Measurements from ENCODE around the gene CDK15. TPM values are rescaled to one million over a fixed set of nuclear protein-coding genes. Genes with fewer than 3 reads are reported as not detected.

CDK15 gene
- polyA plus RNA-seq, 1 experiment: 18.6 TPM

DNA sequence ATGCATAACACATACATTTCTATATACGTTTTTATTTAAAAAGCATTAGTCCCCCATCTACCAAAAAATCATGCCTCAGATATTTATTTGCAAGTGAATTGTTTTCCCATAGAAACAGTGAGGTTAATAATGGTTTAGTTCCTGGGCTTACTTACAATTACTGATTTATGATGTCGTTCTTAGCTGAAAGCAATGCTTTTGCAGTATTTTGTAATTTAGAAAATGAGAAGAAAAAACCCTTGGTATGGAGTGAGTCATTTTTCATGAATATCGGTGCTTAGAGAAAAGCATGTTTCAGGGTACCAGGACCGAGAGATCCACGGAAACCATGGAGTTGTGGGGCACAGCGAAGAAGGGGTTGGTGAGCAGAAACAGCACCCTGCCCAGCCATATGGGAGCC lies 12.0 kb upstream of the CDK15 start:
- ChIA-PET POLR2A (interaction anchor here (1.2 kb wide), 1 partner anchor 241 kb away, joined by 3 read pairs; no protein-coding TSS in a partner anchor), CTCF (interaction anchor here (2.6 to 2.8 kb wide), 2 partner anchors 66 to 385 kb away, joined by 14 to 16 read pairs; no protein-coding TSS in a partner anchor)
- Histone ChIP-seq H3K4me3 (ENCODE audit: low read depth, low read length) (no peak overlapping the region), H3K27ac (ENCODE audit: low read depth, low read length) (no peak overlapping the region), H3K9me3 (ENCODE audit: control insufficient read depth, insufficient read depth, low read length) (no peaks in the 10 kb centered on the region; the same call in 1 of the 2 replicates), H3K27me3 (ENCODE audit: control insufficient read depth, insufficient read depth, low read length) (no peaks in the 10 kb centered on the region)
- DNase-seq (ENCODE audit: low read depth, low spot score): no peak
- TF ChIP-seq, protein P1, sequence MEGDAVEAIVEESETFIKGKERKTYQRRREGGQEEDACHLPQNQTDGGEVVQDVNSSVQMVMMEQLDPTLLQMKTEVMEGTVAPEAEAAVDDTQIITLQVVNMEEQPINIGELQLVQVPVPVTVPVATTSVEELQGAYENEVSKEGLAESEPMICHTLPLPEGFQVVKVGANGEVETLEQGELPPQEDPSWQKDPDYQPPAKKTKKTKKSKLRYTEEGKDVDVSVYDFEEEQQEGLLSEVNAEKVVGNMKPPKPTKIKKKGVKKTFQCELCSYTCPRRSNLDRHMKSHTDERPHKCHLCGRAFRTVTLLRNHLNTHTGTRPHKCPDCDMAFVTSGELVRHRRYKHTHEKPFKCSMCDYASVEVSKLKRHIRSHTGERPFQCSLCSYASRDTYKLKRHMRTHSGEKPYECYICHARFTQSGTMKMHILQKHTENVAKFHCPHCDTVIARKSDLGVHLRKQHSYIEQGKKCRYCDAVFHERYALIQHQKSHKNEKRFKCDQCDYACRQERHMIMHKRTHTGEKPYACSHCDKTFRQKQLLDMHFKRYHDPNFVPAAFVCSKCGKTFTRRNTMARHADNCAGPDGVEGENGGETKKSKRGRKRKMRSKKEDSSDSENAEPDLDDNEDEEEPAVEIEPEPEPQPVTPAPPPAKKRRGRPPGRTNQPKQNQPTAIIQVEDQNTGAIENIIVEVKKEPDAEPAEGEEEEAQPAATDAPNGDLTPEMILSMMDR (IDR thresholded peaks at IDR 0.05; ENCODE audit: low read depth, low read length): no peak

DNA sequence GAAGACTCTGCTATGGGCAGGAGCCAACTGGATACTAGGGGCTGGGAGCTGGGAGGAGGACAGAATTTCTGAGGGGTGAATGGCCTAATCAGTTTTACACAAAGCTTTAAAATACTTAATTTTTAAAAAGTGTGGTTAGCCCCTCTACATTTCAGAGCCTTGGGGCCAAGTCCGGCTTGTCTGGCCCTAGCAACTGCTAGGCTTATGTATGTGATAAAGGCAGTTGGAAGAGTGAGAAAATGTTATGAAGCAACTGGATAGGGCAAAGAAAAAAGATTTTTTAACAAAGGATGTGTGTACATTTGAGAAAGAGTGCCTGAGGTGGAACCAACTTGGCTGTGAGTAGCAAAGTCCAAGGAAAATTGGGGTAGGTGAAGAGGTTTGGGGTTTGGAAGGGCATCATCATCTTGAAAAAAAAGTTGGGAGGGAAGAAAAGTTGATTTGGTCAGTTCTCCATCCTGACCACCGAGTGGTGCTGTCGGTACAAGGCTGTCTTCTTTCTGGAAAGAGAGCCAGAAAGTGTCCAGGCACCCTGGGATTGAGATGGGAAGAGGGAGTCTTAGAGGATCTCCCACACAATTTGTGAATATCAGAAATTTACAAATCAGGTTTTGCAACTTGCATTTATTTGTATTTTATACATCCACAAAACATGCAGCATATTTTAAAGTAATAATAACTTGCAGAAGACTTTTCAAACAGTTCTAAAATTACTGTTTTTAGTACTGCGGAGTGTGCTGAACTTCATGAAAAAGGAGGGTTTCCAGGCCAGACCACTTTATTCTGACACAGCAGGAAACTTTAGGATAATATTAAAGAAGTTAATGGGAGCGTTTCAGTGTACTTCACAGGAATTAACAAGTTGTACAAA lies 10.5 kb upstream of the CDK15 start:
- ChIA-PET CTCF (interaction anchor here (0.7 to 2.8 kb wide), 15 partner anchors 8 to 477 kb away, joined by 3 to 16 read pairs (median 3); partner anchors contain the start of gene ALS2), POLR2A (interaction anchor here (1.7 kb wide), 1 partner anchor 15 kb away, joined by 5 read pairs; the partner anchor contains the start of gene ALS2)
- H3K27me3 ChIP-seq (ENCODE audit: control insufficient read depth, insufficient read depth, low read length): no peaks in the 10 kb centered on the region
- no peak for DNase-seq (ENCODE audit: low read depth, low spot score)
- no peak overlapping the region for H3K27ac ChIP-seq (ENCODE audit: low read depth, low read length)
- no peaks in the 10 kb centered on the region; the same call in 1 of the 2 replicates for H3K9me3 ChIP-seq (ENCODE audit: control insufficient read depth, insufficient read depth, low read length)
- H3K4me3 ChIP-seq (ENCODE audit: low read depth, low read length): no peak overlapping the region
- TF ChIP-seq, protein P1 (IDR thresholded peaks at IDR 0.05; ENCODE audit: low read depth, low read length): peak; percentile 88

DNA sequence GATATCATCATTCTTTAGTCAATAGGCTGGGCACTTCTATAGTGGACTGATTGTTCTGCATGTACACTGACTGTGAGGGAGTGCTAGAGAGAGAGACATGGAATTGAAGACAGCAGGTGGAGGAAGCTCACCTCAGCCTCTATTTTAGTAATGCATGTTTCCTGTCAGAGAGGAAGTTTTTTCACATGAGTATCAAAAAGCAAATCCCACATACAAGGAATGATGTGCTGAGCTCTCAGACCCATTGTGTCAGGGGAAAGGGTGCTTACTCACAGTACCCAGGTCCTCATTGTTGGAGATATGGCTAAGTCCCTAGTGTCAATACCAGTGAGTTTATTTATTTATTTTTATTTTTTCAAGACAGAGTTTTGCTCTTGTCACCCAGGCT lies 9.9 kb upstream of the CDK15 start:
- TF ChIP-seq, protein P1 (IDR thresholded peaks at IDR 0.05; ENCODE audit: low read depth, low read length): no peak
- no peak for DNase-seq (ENCODE audit: low read depth, low spot score)
- H3K27ac ChIP-seq (ENCODE audit: low read depth, low read length): no peak overlapping the region
- H3K27me3 ChIP-seq (ENCODE audit: control insufficient read depth, insufficient read depth, low read length): no peaks in the 10 kb centered on the region
- no peaks in the 10 kb centered on the region; the same call in 1 of the 2 replicates for H3K9me3 ChIP-seq (ENCODE audit: control insufficient read depth, insufficient read depth, low read length)
- POLR2A ChIA-PET: interaction anchor here (0.6 to 1.7 kb wide), 2 partner anchors 16 to 418 kb away, joined by 5 to 6 read pairs; partner anchors contain the start of gene ALS2
- no peak overlapping the region for H3K4me3 ChIP-seq (ENCODE audit: low read depth, low read length)
- CTCF ChIA-PET: interaction anchor here (0.6 to 2.6 kb wide), 7 partner anchors 16 to 476 kb away, joined by 3 to 16 read pairs (median 4); partner anchors contain the start of gene ALS2

DNA sequence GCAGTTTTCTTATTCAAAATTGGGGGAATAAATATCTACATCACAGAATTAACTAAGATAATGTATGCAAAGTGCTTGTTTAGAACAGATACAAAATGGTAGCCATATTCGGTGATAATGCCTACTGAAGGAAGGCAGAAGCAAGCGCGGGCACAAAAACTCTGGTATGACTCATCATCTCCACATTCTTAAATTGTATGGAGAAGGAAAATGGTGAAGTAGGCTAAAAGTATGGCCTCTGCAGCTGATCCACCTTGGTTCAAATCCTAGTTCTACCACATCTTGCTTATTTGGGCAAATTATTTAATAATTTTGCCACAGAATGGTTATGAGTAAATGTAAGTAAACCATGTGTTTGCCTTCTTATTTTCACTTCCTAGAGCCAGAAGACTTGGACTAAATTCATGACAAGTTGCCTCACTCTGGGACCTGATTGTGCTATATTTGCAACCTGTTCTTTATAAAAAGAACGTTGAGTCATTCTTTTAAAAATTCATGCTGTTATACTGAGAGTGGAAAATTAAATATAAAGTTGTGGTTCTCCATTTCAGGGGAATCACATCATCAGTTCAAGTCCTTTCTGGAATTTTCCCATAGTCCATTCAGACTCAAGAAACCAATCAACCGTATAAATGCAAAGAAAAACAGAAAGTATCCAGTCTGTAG lies 9.0 kb upstream of the CDK15 start:
- TF ChIP-seq, protein P1 (IDR thresholded peaks at IDR 0.05; ENCODE audit: low read depth, low read length): no peak
- no peak for DNase-seq (ENCODE audit: low read depth, low spot score)
- ChIA-PET CTCF (interaction anchor here (0.6 to 1.6 kb wide), 7 partner anchors 10 to 444 kb away, joined by 3 to 7 read pairs (median 3); no protein-coding TSS in a partner anchor), POLR2A (interaction anchor here (0.8 to 1.7 kb wide), 7 partner anchors 9 to 267 kb away, joined by 3 to 12 read pairs (median 4); partner anchors contain the start of gene CDK15)
- no peaks in the 10 kb centered on the region; the same call in 1 of the 2 replicates for H3K9me3 ChIP-seq (ENCODE audit: control insufficient read depth, insufficient read depth, low read length)
- H3K27ac ChIP-seq (ENCODE audit: low read depth, low read length): peak overlapping the region; percentile 96
- H3K27me3 ChIP-seq (ENCODE audit: control insufficient read depth, insufficient read depth, low read length): no peaks in the 10 kb centered on the region
- no peak overlapping the region for H3K4me3 ChIP-seq (ENCODE audit: low read depth, low read length)
